Measurements from ENCODE around the gene XIRP2. TPM values are rescaled to one million over a fixed set of nuclear protein-coding genes. Genes with fewer than 3 reads are reported as not detected.

The XIRP2 gene
- total RNA-seq, 1 experiment from 2014 or later = not detected

GRCh38 chr2:166895243-166895642, 7.0 kb downstream of the XIRP2 start:
- Mint-ChIP-seq H3K27me3 (ENCODE audit: insufficient read depth, unreplicated experiment) (peaks cover 30% of the 10 kb centered on the region), H3K36me3 (ENCODE audit: insufficient read depth, unreplicated experiment) (no peaks in the 10 kb centered on the region), H3K4me3 (ENCODE audit: unreplicated experiment) (no peak overlapping the region), H3K27ac (ENCODE audit: low read depth, unreplicated experiment) (no peak overlapping the region), H3K4me1 (ENCODE audit: insufficient read depth, unreplicated experiment) (no peaks in the 10 kb centered on the region), H3K9me3 (ENCODE audit: unreplicated experiment) (no peaks in the 10 kb centered on the region)
- ChIA-PET POLR2A (no interaction called here), CTCF (no interaction called here)
- DNase-seq (ENCODE audit: unreplicated experiment) = no peak
- no peak for TF ChIP-seq CTCF (IDR thresholded peaks at IDR 0.05; ENCODE audit: unreplicated experiment)
- no TSS peak for BruUV-seq (replicated peaks)
- intact Hi-C loops (cut with micrococcal nuclease) = no loop called here

DNA sequence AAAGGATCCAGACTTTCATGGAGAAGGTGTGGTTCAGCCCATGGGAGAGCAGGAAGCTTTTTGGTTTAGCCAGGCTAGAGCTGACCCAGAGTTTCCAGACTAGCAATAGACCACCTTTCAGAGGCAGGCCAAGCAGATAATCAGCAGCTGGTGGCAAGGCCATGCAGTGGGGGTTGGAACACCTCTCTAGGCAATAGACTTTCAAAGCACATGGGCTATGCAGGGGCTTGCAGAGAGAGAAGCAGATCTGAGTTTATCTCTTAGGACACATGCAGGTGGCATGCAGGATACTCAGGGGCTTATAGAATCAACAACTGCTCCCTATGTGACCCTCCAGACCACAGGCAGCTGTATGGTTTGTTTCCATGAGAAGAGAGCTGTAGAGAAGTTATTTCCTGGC, 9.4 kb downstream of the XIRP2 start:
- no peaks in the 10 kb centered on the region for H3K4me1 Mint-ChIP-seq (ENCODE audit: insufficient read depth, unreplicated experiment)

GRCh38 chr2:166899676-166900075, 11.4 kb downstream of the XIRP2 start:
- H3K4me1 Mint-ChIP-seq (ENCODE audit: insufficient read depth, unreplicated experiment) = no peaks in the 10 kb centered on the region
- no TSS peak for BruUV-seq (replicated peaks)
- CTCF ChIA-PET = no interaction called here
- DNase-seq (ENCODE audit: unreplicated experiment) = no peak
- POLR2A ChIA-PET = no interaction called here
- H3K4me3 Mint-ChIP-seq (ENCODE audit: unreplicated experiment) = no peak overlapping the region
- no peak for TF ChIP-seq CTCF (IDR thresholded peaks at IDR 0.05; ENCODE audit: unreplicated experiment)
- intact Hi-C loops (cut with micrococcal nuclease) = loop anchor here (1.0 to 2.0 kb wide), 2 partner anchors 313 to 361 kb away; no protein-coding TSS in a partner anchor
- no peaks in the 10 kb centered on the region for H3K9me3 Mint-ChIP-seq (ENCODE audit: unreplicated experiment)
- H3K36me3 Mint-ChIP-seq (ENCODE audit: insufficient read depth, unreplicated experiment) = no peaks in the 10 kb centered on the region
- H3K27ac Mint-ChIP-seq (ENCODE audit: low read depth, unreplicated experiment) = no peak overlapping the region
- H3K27me3 Mint-ChIP-seq (ENCODE audit: insufficient read depth, unreplicated experiment) = peaks cover 53% of the 10 kb centered on the region

More for the DNA sequence above, 9.4 kb downstream of the XIRP2 start:
- Mint-ChIP-seq H3K27ac (ENCODE audit: low read depth, unreplicated experiment) (no peak overlapping the region), H3K36me3 (ENCODE audit: insufficient read depth, unreplicated experiment) (no peaks in the 10 kb centered on the region), H3K9me3 (ENCODE audit: unreplicated experiment) (no peaks in the 10 kb centered on the region), H3K4me3 (ENCODE audit: unreplicated experiment) (no peak overlapping the region), H3K27me3 (ENCODE audit: insufficient read depth, unreplicated experiment) (peaks cover 42% of the 10 kb centered on the region)
- CTCF ChIA-PET = interaction anchor here (0.6 kb wide), 3 partner anchors 44 to 358 kb away, joined by 3 read pairs; no protein-coding TSS in a partner anchor
- no TSS peak for BruUV-seq (replicated peaks)
- POLR2A ChIA-PET = interaction anchor here (0.7 kb wide), 1 partner anchor 262 kb away, joined by 3 read pairs; no protein-coding TSS in a partner anchor
- no peak for TF ChIP-seq CTCF (IDR thresholded peaks at IDR 0.05; ENCODE audit: unreplicated experiment)
- no peak for DNase-seq (ENCODE audit: unreplicated experiment)
- intact Hi-C loops (cut with micrococcal nuclease) = no loop called here

GRCh38 chr2:166900700-166901099, 12.4 kb downstream of the XIRP2 start:
- Mint-ChIP-seq H3K27ac (ENCODE audit: low read depth, unreplicated experiment) (no peak overlapping the region), H3K27me3 (ENCODE audit: insufficient read depth, unreplicated experiment) (peaks cover 46% of the 10 kb centered on the region), H3K4me3 (ENCODE audit: unreplicated experiment) (no peak overlapping the region), H3K4me1 (ENCODE audit: insufficient read depth, unreplicated experiment) (no peaks in the 10 kb centered on the region), H3K9me3 (ENCODE audit: unreplicated experiment) (no peaks in the 10 kb centered on the region), H3K36me3 (ENCODE audit: insufficient read depth, unreplicated experiment) (no peaks in the 10 kb centered on the region)
- ChIA-PET CTCF (interaction anchor here (0.6 to 1.5 kb wide), 8 partner anchors 10 to 1217 kb away, joined by 3 to 5 read pairs (median 3); no protein-coding TSS in a partner anchor), POLR2A (no interaction called here)
- BruUV-seq (replicated peaks) = no TSS peak
- intact Hi-C loops (cut with micrococcal nuclease) = loop anchor here (1.0 to 2.0 kb wide), 2 partner anchors 312 to 362 kb away; no protein-coding TSS in a partner anchor
- DNase-seq (ENCODE audit: unreplicated experiment) = peak; percentile 59
- TF ChIP-seq CTCF (IDR thresholded peaks at IDR 0.05; ENCODE audit: unreplicated experiment) = peak; percentile 34

All from MCF 10A (cell line).